Endothelial cell of umbilical vein (primary cell): ENCODE data around the gene TMEM205.

Source experiments
- EZH2 ChIP-seq: IDR thresholded peaks from 2 replicates; pipeline ENCODE4 v1.6.1; 2012; ENCODE audit warnings: borderline replicate concordance, low read depth, mild to moderate bottlenecking, moderate library complexity, low read length, inconsistent platforms; ENCODE audit not compliant: severe bottlenecking
- FOS ChIP-seq: IDR thresholded peaks from 2 replicates; pipeline ENCODE4 v1.6.1; 2011; ENCODE audit warnings: mild to moderate bottlenecking, low read length, moderate library complexity, borderline replicate concordance; ENCODE audit not compliant: insufficient read depth
- JUN ChIP-seq: IDR thresholded peaks from 2 replicates; pipeline ENCODE4 v1.6.1; 2011; ENCODE audit warnings: borderline replicate concordance, low read depth; ENCODE audit not compliant: insufficient read length, insufficient read depth
- MYC ChIP-seq: IDR thresholded peaks from one replicate; pipeline ENCODE4 v1.6.1; 2011; ENCODE audit warnings: mild to moderate bottlenecking, low read depth, low read length
- POLR2A ChIP-seq: IDR thresholded peaks from 2 replicates; pipeline ENCODE4 v1.6.1; 2012; ENCODE audit warnings: low read depth, mild to moderate bottlenecking, control low read depth, low read length
- POLR2AphosphoS5 ChIP-seq: IDR thresholded peaks from 2 replicates; pipeline ENCODE4 v1.6.1; 2012; ENCODE audit warnings: low read depth, mild to moderate bottlenecking, control low read depth, low read length, moderate library complexity; ENCODE audit not compliant: insufficient read depth
- TF ChIP-seq, protein P1 (sequence below), 2 donors: IDR thresholded peaks; 1 replicate in 1 of 2; 2 replicates in 1 of 2; pipeline ENCODE4 v1.5.1; 2011; ENCODE audit warnings: low read length in 2 of 2, mild to moderate bottlenecking in 2 of 2, moderate library complexity in 2 of 2, control low read depth in 1 of 2, inconsistent platforms in 1 of 2, low read depth in 1 of 2; ENCODE audit not compliant: insufficient read depth in 1 of 2; ENCODE audit errors: extremely low read depth in 1 of 2
- TF ChIP-seq, protein P2 (sequence below): IDR thresholded peaks from 2 replicates; pipeline ENCODE4 v1.6.1; 2011; ENCODE audit not compliant: insufficient read depth, insufficient read length

DNA sequence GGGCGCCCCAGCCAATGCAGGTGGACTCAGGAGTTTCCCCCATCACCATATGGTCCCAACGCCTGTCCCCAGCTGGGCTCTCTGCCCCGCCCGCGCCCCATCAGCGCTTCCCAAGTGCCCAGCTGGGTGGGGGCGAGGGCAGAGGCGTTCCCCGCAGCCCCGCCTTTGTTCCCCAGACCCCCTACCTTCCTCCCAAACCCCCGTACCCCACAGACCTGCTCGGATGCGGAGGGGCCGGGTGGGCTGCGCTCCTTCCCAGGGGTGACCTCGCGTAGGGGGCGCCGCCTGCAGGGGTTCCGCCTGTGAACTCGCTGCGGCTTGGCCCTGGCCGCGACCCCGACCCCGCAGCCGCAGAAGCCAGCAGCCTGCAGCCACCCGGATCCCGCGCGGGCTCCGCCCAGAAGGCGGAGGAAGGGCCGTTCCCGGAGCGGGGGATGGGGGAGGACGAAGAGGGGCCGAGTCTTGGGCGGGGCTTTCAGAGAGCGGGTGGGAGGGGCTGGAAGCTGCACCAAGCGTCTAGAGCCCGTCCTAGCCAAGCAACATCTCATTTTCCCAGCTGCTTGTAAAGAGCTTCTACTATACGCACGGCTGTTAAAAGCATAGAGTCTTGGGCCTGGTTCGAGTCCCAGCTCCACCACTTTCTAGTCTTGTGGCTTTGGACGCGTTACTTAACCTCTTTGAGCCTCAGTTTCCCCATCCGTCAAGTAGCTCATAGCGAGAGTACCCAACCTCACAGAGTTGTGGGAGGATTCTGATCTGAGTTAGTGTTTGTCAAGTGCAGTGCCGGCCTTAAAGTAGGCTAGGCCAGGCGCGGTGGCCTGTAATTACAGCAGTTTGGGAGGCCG, 6.6 kb downstream of the TMEM205 start, which contains the start of gene RAB3D:
- TF ChIP-seq POLR2A = peak; percentile 54
- TF ChIP-seq, protein P1, sequence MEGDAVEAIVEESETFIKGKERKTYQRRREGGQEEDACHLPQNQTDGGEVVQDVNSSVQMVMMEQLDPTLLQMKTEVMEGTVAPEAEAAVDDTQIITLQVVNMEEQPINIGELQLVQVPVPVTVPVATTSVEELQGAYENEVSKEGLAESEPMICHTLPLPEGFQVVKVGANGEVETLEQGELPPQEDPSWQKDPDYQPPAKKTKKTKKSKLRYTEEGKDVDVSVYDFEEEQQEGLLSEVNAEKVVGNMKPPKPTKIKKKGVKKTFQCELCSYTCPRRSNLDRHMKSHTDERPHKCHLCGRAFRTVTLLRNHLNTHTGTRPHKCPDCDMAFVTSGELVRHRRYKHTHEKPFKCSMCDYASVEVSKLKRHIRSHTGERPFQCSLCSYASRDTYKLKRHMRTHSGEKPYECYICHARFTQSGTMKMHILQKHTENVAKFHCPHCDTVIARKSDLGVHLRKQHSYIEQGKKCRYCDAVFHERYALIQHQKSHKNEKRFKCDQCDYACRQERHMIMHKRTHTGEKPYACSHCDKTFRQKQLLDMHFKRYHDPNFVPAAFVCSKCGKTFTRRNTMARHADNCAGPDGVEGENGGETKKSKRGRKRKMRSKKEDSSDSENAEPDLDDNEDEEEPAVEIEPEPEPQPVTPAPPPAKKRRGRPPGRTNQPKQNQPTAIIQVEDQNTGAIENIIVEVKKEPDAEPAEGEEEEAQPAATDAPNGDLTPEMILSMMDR (IDR thresholded peaks at IDR 0.05; ENCODE audit: extremely low read depth in 1 of 2, insufficient read depth in 1 of 2, low read depth in 1 of 2, low read length in 2 of 2) = no peak
- peak; percentile 52 for TF ChIP-seq POLR2AphosphoS5
- TF ChIP-seq, protein P2, sequence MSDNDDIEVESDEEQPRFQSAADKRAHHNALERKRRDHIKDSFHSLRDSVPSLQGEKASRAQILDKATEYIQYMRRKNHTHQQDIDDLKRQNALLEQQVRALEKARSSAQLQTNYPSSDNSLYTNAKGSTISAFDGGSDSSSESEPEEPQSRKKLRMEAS = no peak
- TF ChIP-seq EZH2 = no peak
- no peak for TF ChIP-seq JUN
- TF ChIP-seq MYC = no peak
- no peak for TF ChIP-seq FOS
